GM19043 (cell line): Measurements from ENCODE around the gene FXYD2.
"Not testable (repeated sequence)": the region's sequence is repeated elsewhere in the genome, so short reads cannot be mapped to it uniquely, and the experiment has no call there.

Experiments used
- ATAC-seq: cut with Tn5 transposase; IDR thresholded peaks from one replicate; pipeline ENCODE4 v1.9.1; 2021; ENCODE audit warnings: low read depth; ENCODE audit not compliant: unreplicated experiment

Gene FXYD2

GRCh38 chr11:117824571-117825537 is at the start of gene FXYD2:
FXYD2 (minus strand) TSS chr11:117824744; CDS start chr11:117824678, 66 bp downstream.
- no peak for ATAC-seq

- no peak for ATAC-seq
Observed at GRCh38 chr11:117873828-117874125, 49.2 kb upstream of the FXYD2 start.

DNA sequence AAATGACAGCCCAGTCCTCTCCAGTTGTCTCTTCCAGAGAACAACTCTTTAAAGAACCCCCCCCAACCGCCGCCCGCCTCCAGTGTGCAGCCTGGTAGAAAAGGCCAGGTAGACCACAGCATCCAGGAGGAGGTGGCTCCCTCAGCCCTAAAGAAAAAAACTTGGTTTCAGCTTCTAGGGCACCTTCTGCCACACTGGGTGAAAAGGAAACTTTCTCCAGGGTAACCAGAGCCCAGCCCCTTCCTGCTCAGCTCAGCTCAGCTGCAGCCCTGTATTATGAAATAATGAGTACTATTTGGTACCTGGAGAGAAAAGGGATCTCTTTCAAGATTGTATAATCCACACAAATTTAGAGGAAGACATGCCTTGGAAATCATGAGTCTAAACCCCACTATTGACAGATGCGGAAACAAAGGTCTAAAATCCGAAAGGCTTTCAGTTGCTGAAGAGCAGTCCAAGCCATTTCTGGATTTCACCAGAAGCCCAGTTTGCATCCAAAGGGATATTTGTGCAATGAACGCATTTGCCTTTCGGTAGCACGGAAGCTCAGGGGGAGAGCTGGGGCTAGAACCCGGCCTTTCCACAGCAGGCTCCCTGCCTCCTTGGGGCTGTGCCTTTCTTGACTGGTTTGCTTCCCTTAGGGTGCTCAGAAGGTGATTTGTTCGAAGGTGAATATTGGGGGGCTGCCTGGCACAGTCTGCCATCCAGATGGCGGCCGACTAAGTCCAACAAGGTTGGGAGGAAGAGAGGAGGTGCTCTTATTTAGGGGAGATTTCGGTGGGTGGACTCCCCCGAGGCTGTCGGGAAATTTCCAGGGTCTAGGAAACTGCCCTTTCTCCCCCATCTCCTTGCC is 48.7 kb upstream of the FXYD2 start:
- no peak for ATAC-seq

GRCh38 chr11:117872420-117872961 is 47.9 kb upstream of the FXYD2 start:
- no peak for ATAC-seq

DNA sequence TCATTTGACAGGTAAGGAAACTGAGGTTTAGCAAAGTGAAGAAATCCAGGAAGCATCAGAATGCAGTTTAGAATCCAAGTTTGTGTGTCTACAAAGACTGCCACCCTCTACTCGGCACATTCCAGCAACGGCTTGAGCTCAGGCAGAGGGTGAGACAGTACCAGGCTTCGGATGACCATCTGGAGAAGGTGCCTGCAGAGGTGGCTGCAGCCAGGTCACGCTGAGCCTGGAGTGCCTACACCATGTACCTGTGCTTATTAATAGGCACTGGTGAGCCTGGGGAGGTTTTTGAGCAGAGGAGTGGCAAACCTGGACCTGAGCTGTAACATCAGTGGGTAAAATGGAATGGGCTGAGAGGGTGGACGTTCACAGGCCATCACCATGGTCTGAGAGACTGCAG is 47.2 kb upstream of the FXYD2 start:
- ATAC-seq: no peak

GRCh38 chr11:117871160-117871559 is 46.6 kb upstream of the FXYD2 start:
- no peak for ATAC-seq

- no peak for ATAC-seq
Observed at GRCh38 chr11:117870103-117870952, 45.8 kb upstream of the FXYD2 start.

DNA sequence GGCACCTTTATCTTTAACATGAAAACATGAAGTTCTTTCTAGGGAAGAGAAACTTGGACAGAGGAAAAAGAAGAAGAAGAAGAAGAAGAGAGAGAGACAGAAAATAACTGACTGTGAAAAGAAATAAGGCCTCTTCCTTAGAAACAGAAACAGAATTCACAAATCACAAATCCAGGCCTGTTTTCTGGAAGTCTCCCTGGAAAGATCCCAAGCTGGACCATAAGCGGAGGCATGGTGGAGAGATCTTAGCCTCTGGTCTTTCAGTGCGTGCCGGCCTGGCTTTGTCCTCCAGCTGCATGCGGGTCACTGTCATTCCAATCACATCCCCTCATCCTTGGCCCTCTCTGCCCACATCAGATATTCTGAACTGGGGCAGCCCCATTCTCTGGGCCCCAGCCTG is 45.1 kb upstream of the FXYD2 start:
- no peak for ATAC-seq

GRCh38 chr11:117868815-117869561 is 44.4 kb upstream of the FXYD2 start:
- no peak for ATAC-seq

- ATAC-seq: no peak
Observed at GRCh38 chr11:117868088-117868487, 43.5 kb upstream of the FXYD2 start.

DNA sequence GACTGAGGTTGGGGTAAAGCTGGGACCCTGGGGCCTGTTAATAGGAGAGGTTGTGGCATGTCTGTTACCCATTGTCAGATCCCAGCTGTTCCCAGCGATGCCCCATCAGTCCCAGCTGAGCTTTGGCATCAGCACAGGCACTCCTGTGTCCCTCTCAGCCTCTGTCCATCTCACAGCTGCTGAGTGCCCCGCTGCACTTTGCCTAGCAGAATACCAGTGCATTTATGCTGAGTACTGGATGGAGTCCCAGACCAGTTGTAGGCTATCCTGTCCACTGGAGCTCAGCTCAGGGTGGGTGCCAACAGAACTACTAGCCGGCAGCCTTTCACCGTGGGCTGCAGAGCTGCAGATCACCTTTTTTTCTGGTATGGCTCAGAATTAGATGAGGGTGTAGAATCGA is 42.0 kb upstream of the FXYD2 start:
- ATAC-seq: no peak

DNA sequence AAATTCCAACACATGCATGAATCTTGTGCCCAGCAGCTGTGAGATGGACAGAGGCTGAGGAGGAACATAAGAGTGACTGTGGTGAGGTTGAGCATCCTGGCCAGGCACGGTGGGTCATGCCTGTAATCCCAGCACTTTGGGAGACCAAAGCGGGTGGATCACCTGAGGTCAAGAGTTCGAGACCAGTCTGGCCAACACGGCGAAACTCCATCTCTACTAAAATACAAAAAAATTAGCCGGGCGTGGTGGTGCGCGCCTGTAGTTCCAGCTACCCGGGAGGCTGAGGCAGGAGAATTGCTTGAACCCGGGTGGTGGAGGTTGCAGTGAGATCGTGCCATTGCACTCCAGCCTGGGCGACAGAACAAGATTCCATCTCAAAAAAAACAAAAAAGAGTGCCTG is 41.0 kb upstream of the FXYD2 start:
- not testable (repeated sequence) for ATAC-seq

DNA sequence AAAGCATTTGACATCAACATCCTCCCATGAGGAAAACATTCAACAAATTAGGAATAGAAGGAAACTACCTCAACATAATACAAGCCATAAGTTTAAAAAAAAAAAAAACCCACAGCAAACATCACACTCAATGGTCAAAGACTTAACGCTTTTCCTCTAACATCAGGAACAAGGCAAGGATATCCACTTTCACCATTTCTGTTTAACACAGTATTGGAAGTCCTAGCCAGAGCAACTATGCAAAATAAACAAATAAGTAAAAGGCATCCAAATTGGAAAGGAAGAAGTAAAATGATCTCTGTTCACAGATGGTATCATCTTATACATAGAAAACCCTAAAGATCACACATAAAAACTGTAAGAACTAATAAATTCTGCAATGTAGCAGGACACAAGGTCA is 38.8 kb upstream of the FXYD2 start:
- ATAC-seq: no peak

DNA sequence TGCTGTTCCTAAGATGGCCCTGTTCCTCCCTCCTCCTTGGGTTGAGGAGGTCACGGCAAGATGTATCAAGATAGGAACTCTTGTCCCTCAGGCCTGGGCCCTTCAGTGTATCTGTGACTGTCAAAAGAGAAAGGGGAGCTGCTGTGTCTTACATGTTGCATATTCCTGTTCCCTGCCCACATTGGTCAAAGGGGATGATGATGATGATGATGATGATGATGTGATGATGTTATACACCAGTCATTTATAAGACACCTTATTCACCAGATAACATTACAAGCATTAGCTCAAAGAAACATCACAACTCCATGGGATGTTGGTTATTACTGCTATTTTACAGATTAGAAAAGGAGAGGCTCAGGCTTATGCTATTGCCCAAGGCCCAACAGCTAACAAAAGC is 38.2 kb upstream of the FXYD2 start:
- ATAC-seq: no peak

DNA sequence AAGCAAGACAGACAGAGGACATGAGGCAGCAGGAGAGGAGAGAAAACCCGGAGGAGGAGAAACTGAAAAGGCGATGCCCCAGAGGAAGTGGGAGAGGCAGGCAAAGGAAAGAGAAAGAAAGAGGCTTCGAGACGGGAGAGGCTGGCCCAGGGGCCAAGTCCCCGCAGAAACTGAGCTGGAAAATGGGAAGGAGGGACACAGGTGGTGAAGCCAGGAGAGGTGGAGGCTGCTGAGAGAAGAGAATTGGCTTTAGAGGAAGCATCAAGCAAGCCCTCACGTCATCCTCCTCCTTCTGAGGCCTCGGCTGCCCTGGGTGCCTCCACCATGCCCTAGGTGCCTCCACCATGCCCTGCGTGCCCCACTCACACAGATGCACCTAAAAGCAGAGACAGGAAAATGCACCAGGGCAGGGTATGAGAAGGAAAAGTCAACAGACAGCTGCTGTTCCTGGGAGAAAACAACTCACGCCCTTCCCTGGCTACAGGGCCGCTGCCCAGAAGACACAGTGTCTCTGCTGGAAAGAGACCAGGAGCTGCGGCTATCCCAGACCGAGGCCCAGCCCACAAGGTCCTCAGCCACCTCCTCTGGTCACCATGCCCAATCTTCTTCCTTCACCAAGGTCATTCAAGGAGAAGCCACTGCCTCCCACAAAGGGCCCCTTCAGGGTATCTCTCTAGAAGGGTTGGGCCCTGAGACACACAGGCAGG is 37.6 kb upstream of the FXYD2 start:
- ATAC-seq: no peak

DNA sequence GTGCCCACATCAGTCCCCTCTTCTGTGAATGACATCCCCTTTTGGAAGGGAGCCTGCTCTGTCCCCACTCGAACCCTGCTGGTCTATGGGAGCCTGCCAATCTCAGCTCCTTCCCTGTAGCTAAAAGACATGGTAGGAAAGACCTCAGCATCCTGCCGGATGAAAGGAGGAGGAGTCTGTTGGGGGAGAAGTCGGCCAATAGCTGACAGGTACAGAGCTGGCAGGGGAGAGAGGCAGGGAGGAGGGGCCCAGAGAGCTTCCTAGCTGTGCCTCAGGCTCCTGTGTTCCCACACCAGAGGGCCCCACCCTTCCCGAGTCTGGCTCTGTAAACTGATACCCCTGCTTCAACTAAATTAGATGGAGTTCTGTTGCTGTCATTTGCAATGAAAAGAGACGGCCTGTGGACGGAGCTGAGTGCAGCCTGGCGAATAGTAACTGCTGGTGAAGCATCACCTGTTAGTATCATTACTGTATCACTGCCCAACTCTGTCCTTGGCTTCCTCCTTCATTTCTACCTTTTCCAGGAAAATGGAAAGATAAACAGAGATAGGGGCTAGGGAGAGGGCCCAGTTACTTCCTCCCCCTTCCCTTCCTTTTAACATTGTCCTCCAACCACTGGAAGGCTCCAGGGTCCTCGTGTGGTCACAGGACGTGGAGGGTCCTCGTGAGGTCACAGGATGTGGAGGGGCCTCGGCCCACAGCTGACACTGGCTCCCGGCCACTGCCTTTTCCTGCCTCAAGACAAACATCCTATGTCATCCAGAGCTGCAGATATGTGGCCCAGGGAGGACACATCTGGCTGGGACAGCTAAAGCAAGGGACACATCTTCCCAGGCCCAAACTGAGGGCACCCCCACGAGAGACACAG is 36.8 kb upstream of the FXYD2 start:
- ATAC-seq: no peak

GRCh38 chr11:117860139-117860538 is 35.6 kb upstream of the FXYD2 start:
- no peak for ATAC-seq

GRCh38 chr11:117859488-117860112 is 35.1 kb upstream of the FXYD2 start:
- no peak for ATAC-seq
